GM18873 (cell line): ENCODE measurements around the gene KNTC1.
"Not testable (repeated sequence)": the region's sequence is repeated elsewhere in the genome, so short reads cannot be mapped to it uniquely, and the experiment has no call there.

Experiments
- ATAC-seq: cut with Tn5 transposase; IDR thresholded peaks from one replicate; pipeline ENCODE4 v1.9.1; 2021; ENCODE audit warnings: mild to moderate bottlenecking, moderate library complexity, moderate number of reproducible peaks; ENCODE audit not compliant: unreplicated experiment, low FRiP score

KNTC1 gene

GRCh38 chr12:122558745-122559641 lies 31.9 kb downstream of the KNTC1 start:
- no peak for ATAC-seq

GRCh38 chr12:122560138-122560537 lies 33.1 kb downstream of the KNTC1 start:
- ATAC-seq = no peak

- ATAC-seq = no peak
These were observed 36.3 kb downstream of the KNTC1 start for GRCh38 chr12:122563361-122563760.

- not testable (repeated sequence) for ATAC-seq
These were observed 39.8 kb downstream of the KNTC1 start for GRCh38 chr12:122566816-122567215.

- no peak for ATAC-seq
These were observed 42.2 kb downstream of the KNTC1 start for GRCh38 chr12:122569288-122569687.

GRCh38 chr12:122570006-122570405 lies 43.0 kb downstream of the KNTC1 start:
- ATAC-seq = not testable (repeated sequence)

- ATAC-seq = no peak
These were observed 44.8 kb downstream of the KNTC1 start for GRCh38 chr12:122571821-122572220.

GRCh38 chr12:122583294-122583693 lies 56.2 kb downstream of the KNTC1 start:
- not testable (repeated sequence) for ATAC-seq

GRCh38 chr12:122584177-122584863 lies 57.3 kb downstream of the KNTC1 start:
- ATAC-seq = no peak

- ATAC-seq = no peak
These were observed 63.9 kb downstream of the KNTC1 start for GRCh38 chr12:122590990-122591389.

- ATAC-seq = not testable (repeated sequence)
These were observed 64.9 kb downstream of the KNTC1 start for GRCh38 chr12:122591966-122592365.

GRCh38 chr12:122592543-122592942 lies 65.5 kb downstream of the KNTC1 start:
- not testable (repeated sequence) for ATAC-seq

- no peak for ATAC-seq
These were observed 66.9 kb downstream of the KNTC1 start for GRCh38 chr12:122593910-122594309.

GRCh38 chr12:122596838-122597237 lies 69.8 kb downstream of the KNTC1 start:
- no peak for ATAC-seq

GRCh38 chr12:122602456-122602855 lies 75.4 kb downstream of the KNTC1 start:
- no peak for ATAC-seq

- no peak for ATAC-seq
These were observed 77.9 kb downstream of the KNTC1 start for GRCh38 chr12:122604993-122605392.

GRCh38 chr12:122609732-122610131 lies 82.7 kb downstream of the KNTC1 start:
- ATAC-seq = no peak

GRCh38 chr12:122610207-122610606 lies 83.2 kb downstream of the KNTC1 start:
- ATAC-seq = no peak

GRCh38 chr12:122610911-122611310 lies 83.9 kb downstream of the KNTC1 start:
- ATAC-seq = no peak

- no peak for ATAC-seq
These were observed 87.8 kb downstream of the KNTC1 start for GRCh38 chr12:122614839-122615238.

GRCh38 chr12:122615780-122616179 lies 88.7 kb downstream of the KNTC1 start:
- ATAC-seq = no peak

- no peak for ATAC-seq
These were observed 108.4 kb downstream of the KNTC1 start for GRCh38 chr12:122635471-122635870.
